SK-N-MC (cell line): ENCODE data around the gene HRNR.

Source experiments
- EZH2 ChIP-seq: fragments of 200-600 bp; sonication (generic); IDR thresholded peaks from one replicate; pipeline ENCODE4 v1.6.1; 2017; ENCODE audit warnings: antibody characterized with exemption
- POLR2AphosphoS5 ChIP-seq: IDR thresholded peaks from 2 replicates; pipeline ENCODE4 v1.6.1; 2012; ENCODE audit warnings: mild to moderate bottlenecking, low read depth, low read length, borderline replicate concordance

- TF ChIP-seq EZH2, result no peak
- no peak for TF ChIP-seq POLR2AphosphoS5
Observed at GRCh38 chr1:152170287-152170905, 53.6 kb downstream of the HRNR start.
